Tibial nerve (tissue), 4 donors: ENCODE measurements around the gene CHST15. TPM values are rescaled to one million over a fixed set of nuclear protein-coding genes. Genes with fewer than 3 reads are reported as not detected.

ENCODE experiments used
- DNase-seq, 2 donors: peaks; one replicate each; pipeline ENCODE4 v3.0.0-alpha.2; 2019; ENCODE audit warnings: low spot score in 2 of 2
- H3K27ac ChIP-seq, 4 donors: fragments of 200-600 bp; sonication (generic) in 3 of 4; one replicate each; pipeline ENCODE4 v1.5.1; 2017 to 2019; ENCODE audit warnings: mild to moderate bottlenecking in 1 of 4
- H3K27me3 ChIP-seq, 2 donors: fragments of 200-600 bp; sonication (generic) in 1 of 2; one replicate each; pipeline versions ENCODE4 v1.5.1 to v1.6.0; 2017 to 2019
- H3K36me3 ChIP-seq, 3 donors: fragments of 200-600 bp; sonication (generic); one replicate each; pipeline ENCODE4 v1.5.1; 2018 to 2019
- H3K4me1 ChIP-seq, 4 donors: fragments of 200-600 bp; sonication (generic) in 3 of 4; one replicate each; pipeline ENCODE4 v1.5.1; 2017 to 2019
- H3K4me3 ChIP-seq, 4 donors: fragments of 200-600 bp; sonication (generic) in 3 of 4; one replicate each; pipeline ENCODE4 v1.5.1; 2017 to 2019; ENCODE audit warnings: mild to moderate bottlenecking in 1 of 4, moderate library complexity in 1 of 4
- H3K9me3 ChIP-seq, 4 donors: fragments of 200-600 bp; sonication (generic) in 3 of 4; one replicate each; pipeline ENCODE4 v1.5.1; 2017 to 2019
- EP300 ChIP-seq, 2 donors: sonication (generic); formaldehyde crosslinking; IDR thresholded peaks; one replicate each; pipeline ENCODE4 v1.6.1; 2017; ENCODE audit warnings: antibody characterized with exemption in 2 of 2, mild to moderate bottlenecking in 1 of 2
- POLR2A ChIP-seq, 2 donors: fragments of 450-650 bp; IDR thresholded peaks; one replicate each; pipeline ENCODE4 v1.6.1; 2017; ENCODE audit warnings: antibody characterized with exemption in 2 of 2, mild to moderate bottlenecking in 2 of 2, moderate library complexity in 2 of 2
- WGBS, 2 donors: methylation state at CpG; one replicate each; pipeline ENCODE4 v1.1.5; 2018; 5-methylcytosine and 5-hydroxymethylcytosine counted together
- total RNA-seq, 4 donors: library from RNA; depleted of rRNA; stranded (reverse); fragments of >200 nt; gene quantifications; one replicate each; pipeline ENCODE4 v1.1.0, GENCODE V29; 2016
- TF ChIP-seq, protein P1 (sequence below), 5 experiments: fragments of 200-600 bp in 3 of 5; fragments of 450-650 bp in 2 of 5; sonication (generic) in 3 of 5; IDR thresholded peaks; one replicate each; pipeline ENCODE4 v1.5.1; 2016 to 2019; ENCODE audit warnings: antibody characterized with exemption in 5 of 5, mild to moderate bottlenecking in 3 of 5, moderate library complexity in 2 of 5

The CHST15 gene
- total RNA-seq, 4 donors from 2014 or later: 29.8 to 45.6 (median 34.3) TPM

DNA sequence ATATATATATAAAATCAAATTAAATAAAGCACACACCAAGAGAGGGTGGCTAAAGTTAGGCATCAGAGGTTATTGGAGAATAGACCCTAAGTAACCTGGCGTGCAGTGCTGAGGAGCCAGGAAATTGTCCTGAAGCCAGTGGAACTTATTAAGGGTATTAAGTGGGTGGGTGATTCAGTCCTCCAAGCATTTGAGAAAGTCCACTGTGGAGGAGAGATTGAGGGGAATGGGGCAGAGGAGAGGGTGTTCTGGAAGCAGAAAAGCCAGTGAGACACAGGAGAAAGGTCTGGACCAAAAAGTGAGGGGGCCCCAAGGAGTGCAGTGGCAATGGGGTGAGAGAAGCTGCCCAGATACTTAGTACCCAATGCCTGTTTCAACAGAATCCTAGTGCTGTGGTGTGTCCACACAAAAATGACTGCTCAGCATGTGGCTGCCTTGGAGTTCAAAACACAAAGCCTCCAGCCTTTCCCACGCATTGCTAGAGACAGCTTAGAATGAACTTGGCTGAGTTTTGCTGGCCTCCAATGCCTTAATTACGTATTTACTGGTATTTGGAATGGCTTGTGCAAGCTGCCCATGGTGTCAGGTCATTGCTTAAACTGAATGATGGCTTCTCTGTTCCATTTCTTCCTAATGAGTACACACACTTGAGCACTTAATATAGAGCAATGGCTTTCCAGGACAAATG, 44.9 kb upstream of the CHST15 start:
- Histone ChIP-seq H3K9me3 (peaks cover 0 to 9% (median 0%) of the 10 kb centered on the region in 4 donors), H3K4me1 (peaks cover 0 to 37% (median 3%) of the 10 kb centered on the region in 4 donors), H3K27me3 (no peaks in the 10 kb centered on the region), H3K36me3 (no peaks in the 10 kb centered on the region), H3K4me3 (no peak overlapping the region), H3K27ac (peak overlapping the region in 2 of 4 donors; percentile 75 to 76)
- peak in 1 of 2 donors; percentile 39 for DNase-seq
- 50 to 57% methylated on average over 3 of the region's 3 CpGs for WGBS, 2 donors
- peak in 1 of 2 donors; percentile 87 for TF ChIP-seq EP300 (IDR thresholded peaks at IDR 0.05)
- no peak for TF ChIP-seq POLR2A (IDR thresholded peaks at IDR 0.05)

DNA sequence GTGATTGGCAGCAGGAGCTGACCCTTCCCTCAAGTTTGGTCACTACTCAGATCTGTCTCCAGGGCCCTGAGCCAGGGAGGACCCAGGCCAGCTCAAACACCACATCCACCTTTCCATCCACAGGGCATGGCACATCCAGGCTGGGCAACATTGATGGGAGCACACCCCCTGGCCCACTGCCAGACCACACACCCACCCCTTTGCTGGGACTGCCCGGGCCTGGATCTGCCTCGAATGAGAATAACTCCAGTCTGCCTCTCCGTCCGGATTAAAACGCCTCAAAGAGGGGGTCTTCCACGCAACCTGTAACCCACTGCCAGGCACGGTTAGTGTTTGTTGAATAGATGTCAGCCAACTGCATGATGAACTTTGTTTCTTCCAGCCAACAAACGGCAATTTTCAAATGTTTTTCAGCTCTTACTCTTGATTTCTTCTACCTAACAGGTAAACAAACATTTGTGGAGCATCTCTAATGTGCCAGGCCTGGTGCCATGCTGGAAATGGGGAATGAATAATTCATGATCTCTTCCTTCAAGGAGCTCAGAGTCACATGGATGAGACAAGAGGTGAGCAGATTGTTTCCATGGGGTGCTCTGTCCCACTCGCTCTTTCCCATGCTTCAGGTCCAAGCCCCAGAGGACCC, 41.0 kb upstream of the CHST15 start:
- Histone ChIP-seq H3K4me3 (no peak overlapping the region), H3K27me3 (no peaks in the 10 kb centered on the region), H3K36me3 (no peaks in the 10 kb centered on the region), H3K4me1 (peaks cover 0 to 29% (median 0%) of the 10 kb centered on the region in 4 donors), H3K9me3 (peaks cover 0 to 4% (median 0%) of the 10 kb centered on the region in 4 donors), H3K27ac (no peak overlapping the region)
- DNase-seq: no peak
- TF ChIP-seq, protein P1, sequence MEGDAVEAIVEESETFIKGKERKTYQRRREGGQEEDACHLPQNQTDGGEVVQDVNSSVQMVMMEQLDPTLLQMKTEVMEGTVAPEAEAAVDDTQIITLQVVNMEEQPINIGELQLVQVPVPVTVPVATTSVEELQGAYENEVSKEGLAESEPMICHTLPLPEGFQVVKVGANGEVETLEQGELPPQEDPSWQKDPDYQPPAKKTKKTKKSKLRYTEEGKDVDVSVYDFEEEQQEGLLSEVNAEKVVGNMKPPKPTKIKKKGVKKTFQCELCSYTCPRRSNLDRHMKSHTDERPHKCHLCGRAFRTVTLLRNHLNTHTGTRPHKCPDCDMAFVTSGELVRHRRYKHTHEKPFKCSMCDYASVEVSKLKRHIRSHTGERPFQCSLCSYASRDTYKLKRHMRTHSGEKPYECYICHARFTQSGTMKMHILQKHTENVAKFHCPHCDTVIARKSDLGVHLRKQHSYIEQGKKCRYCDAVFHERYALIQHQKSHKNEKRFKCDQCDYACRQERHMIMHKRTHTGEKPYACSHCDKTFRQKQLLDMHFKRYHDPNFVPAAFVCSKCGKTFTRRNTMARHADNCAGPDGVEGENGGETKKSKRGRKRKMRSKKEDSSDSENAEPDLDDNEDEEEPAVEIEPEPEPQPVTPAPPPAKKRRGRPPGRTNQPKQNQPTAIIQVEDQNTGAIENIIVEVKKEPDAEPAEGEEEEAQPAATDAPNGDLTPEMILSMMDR (IDR thresholded peaks at IDR 0.05): no peak
- TF ChIP-seq EP300 (IDR thresholded peaks at IDR 0.05): no peak
- TF ChIP-seq POLR2A (IDR thresholded peaks at IDR 0.05): no peak
- WGBS, 2 donors: 80 to 81% methylated on average over 7 to 9 of the region's 9 CpGs

DNA sequence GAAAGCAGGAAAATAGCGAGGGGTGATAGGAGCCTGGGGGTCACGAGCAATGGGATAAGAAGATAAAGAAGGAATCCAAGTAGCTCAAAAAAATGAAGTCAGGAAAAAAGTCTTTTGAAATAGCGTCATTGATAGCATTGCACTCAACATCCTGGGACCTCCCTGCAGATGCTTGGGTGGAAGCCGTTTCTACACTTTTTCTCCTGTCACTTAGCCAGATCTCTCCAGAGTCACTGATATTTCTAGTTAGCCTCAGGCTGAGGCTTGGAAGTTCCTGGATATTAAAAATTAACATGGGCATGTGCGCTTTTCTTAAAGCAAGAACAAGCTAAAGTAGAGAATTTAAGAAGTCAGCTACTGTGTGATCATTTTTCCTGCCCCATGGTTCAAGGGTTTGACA, 39.5 kb upstream of the CHST15 start:
- peaks cover 0 to 4% (median 0%) of the 10 kb centered on the region in 4 donors for H3K9me3 ChIP-seq
- no peaks in the 10 kb centered on the region for H3K36me3 ChIP-seq
- no peak overlapping the region for H3K4me3 ChIP-seq
- WGBS, 2 donors: 58 to 75% methylated on average over 5 of the region's 5 CpGs
- no peak overlapping the region for H3K27ac ChIP-seq
- peaks cover 0 to 15% (median 0%) of the 10 kb centered on the region in 4 donors for H3K4me1 ChIP-seq
- TF ChIP-seq EP300 (IDR thresholded peaks at IDR 0.05): no peak
- TF ChIP-seq POLR2A (IDR thresholded peaks at IDR 0.05): no peak
- TF ChIP-seq, protein P1 (IDR thresholded peaks at IDR 0.05): no peak
- H3K27me3 ChIP-seq: no peaks in the 10 kb centered on the region
- DNase-seq: no peak

DNA sequence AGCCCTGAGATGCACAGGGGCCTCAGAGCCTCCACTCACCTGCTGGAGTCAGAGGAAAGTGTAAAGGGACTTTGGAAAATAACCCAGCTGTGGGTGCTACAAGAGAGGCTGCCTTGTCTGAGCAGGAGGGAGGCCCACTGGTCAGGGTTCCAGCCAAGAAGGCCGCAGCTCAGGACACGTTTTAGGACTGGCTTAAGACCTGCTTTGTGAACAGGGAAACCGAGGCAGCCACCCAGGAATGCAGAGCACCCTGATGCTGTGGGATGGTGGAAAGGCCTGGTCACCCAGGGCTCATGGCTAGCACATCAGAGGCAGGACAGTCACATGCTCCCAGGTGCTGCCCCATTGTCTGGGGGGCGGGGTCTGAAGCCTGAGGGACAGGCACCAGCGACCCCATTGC, 38.9 kb upstream of the CHST15 start:
- DNase-seq: no peak
- no peak overlapping the region for H3K4me3 ChIP-seq
- H3K4me1 ChIP-seq: peaks cover 0 to 9% (median 0%) of the 10 kb centered on the region in 4 donors
- WGBS, 2 donors: 85 to 89% methylated on average over 5 of the region's 5 CpGs
- no peaks in the 10 kb centered on the region for H3K36me3 ChIP-seq
- no peaks in the 10 kb centered on the region for H3K27me3 ChIP-seq
- H3K27ac ChIP-seq: no peak overlapping the region
- TF ChIP-seq EP300 (IDR thresholded peaks at IDR 0.05): no peak
- TF ChIP-seq, protein P1 (IDR thresholded peaks at IDR 0.05): no peak
- no peak for TF ChIP-seq POLR2A (IDR thresholded peaks at IDR 0.05)
- peaks cover 0 to 4% (median 0%) of the 10 kb centered on the region in 4 donors for H3K9me3 ChIP-seq

DNA sequence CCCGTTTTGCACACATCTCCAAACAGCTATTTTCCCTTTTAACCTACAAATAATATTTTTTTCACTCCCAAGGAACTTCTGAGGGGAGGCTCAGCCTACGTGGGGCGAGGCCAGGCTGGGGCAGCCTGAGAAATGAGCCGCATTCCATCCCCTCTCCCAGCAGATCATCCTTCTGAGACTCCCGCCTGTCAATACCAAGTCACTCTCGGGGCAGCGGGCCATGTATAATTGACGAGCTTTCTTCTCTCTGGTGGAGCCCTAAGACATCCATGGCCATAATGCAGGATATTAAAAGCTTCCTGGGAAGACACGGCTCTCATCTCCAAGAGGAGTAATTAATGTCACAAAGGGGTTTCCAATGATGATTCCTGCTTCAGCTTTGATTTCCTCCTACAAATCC, 37.8 kb upstream of the CHST15 start:
- Histone ChIP-seq H3K36me3 (no peaks in the 10 kb centered on the region), H3K27ac (no peak overlapping the region), H3K27me3 (no peaks in the 10 kb centered on the region), H3K4me3 (no peak overlapping the region), H3K9me3 (peaks cover 0 to 4% (median 0%) of the 10 kb centered on the region in 4 donors), H3K4me1 (peaks cover 0 to 9% (median 0%) of the 10 kb centered on the region in 4 donors)
- no peak for DNase-seq
- TF ChIP-seq EP300 (IDR thresholded peaks at IDR 0.05): no peak
- no peak for TF ChIP-seq POLR2A (IDR thresholded peaks at IDR 0.05)
- TF ChIP-seq, protein P1 (IDR thresholded peaks at IDR 0.05): no peak
- WGBS, 2 donors: 68 to 73% methylated on average over 9 of the region's 9 CpGs
